Small intestine (tissue), 7 donors: ENCODE measurements around the gene PSMA2. TPM values are rescaled to one million over a fixed set of nuclear protein-coding genes. Genes with fewer than 3 reads are reported as not detected.

Experiments
- DNase-seq, 2 donors: peaks; one replicate each; pipeline versions ENCODE4 v3.0.0 to v3.0.0-alpha.2; 2013
- FAIRE-seq: peaks from 2 replicates; lab custom pipeline; 2012; peaks lifted over from hg19 to GRCh38; lab: Jason Lieb, UNC
- H3K27ac ChIP-seq, 3 donors: one replicate each; pipeline ENCODE4 v1.5.1; 2013; ENCODE audit warnings: low read length in 2 of 3, mild to moderate bottlenecking in 2 of 3, control low read depth in 1 of 3, inconsistent platforms in 1 of 3, low read depth in 1 of 3, moderate library complexity in 1 of 3
- H3K27me3 ChIP-seq, 3 donors: one replicate each; pipeline ENCODE4 v1.6.1; 2013; ENCODE audit warnings: low read length in 3 of 3, inconsistent platforms in 1 of 3; ENCODE audit not compliant: control insufficient read depth in 3 of 3, insufficient read depth in 3 of 3
- H3K36me3 ChIP-seq, 3 donors: one replicate each; pipeline ENCODE4 v1.6.1; 2013; ENCODE audit warnings: low read length in 3 of 3, inconsistent platforms in 1 of 3, low read depth in 1 of 3, mild to moderate bottlenecking in 1 of 3, moderate library complexity in 1 of 3; ENCODE audit not compliant: control insufficient read depth in 3 of 3, insufficient read depth in 2 of 3
- H3K4me1 ChIP-seq, 3 donors: one replicate each; pipeline ENCODE4 v1.6.1; 2013; ENCODE audit warnings: low read length in 2 of 3, inconsistent platforms in 1 of 3, low read depth in 1 of 3, mild to moderate bottlenecking in 1 of 3, moderate library complexity in 1 of 3; ENCODE audit not compliant: control insufficient read depth in 3 of 3, insufficient read depth in 2 of 3
- H3K4me3 ChIP-seq, 3 donors: one replicate each; pipeline ENCODE4 v1.5.1; 2013; ENCODE audit warnings: low read length in 3 of 3, control low read depth in 1 of 3, inconsistent platforms in 1 of 3, low read depth in 1 of 3, mild to moderate bottlenecking in 1 of 3, moderate library complexity in 1 of 3
- H3K9me3 ChIP-seq, 2 donors: one replicate each; pipeline ENCODE4 v1.6.1; 2013; ENCODE audit warnings: low read depth in 1 of 2, low read length in 1 of 2; ENCODE audit not compliant: control insufficient read depth in 2 of 2, insufficient read depth in 1 of 2
- WGBS, 3 donors: extraction: QIAGEN DNeasy Blood & Tissue Kit; methylation state at CpG; one replicate each; pipeline ENCODE4 v1.1.7; 2013; 5-methylcytosine and 5-hydroxymethylcytosine counted together
- polyA plus RNA-seq, 4 donors: library from polyadenylated mRNA; stranded (reverse) in 3 of 4; unstranded in 1 of 4; fragments of 200-250 nt in 3 of 4; fragments of 120-200 nt in 1 of 4; gene quantifications; one replicate each; pipeline versions ENCODE4 v1.2.1 to v1.2.3, GENCODE V29; 2013
- donor health status: healthy with polysubstance abuse.
- donor health status: control.
- donor health status: control.
- donor health status: Bipolar disorder and iron deficiency.
- donor health status: healthy.

The PSMA2 gene
- polyA plus RNA-seq, 4 donors = 130 to 181 (median 155) TPM

GRCh38 chr7:42952328-42952727, 20.4 kb upstream of the PSMA2 start:
- whole genome bisulfite sequencing, 3 donors = 40 to 68% (median 48%) methylated on average over 4 of the region's 4 CpGs
- H3K36me3 ChIP-seq = no peaks in the 10 kb centered on the region
- FAIRE-seq = no peak
- no peak for DNase-seq
- H3K27ac ChIP-seq = no peak overlapping the region
- H3K27me3 ChIP-seq = no peaks in the 10 kb centered on the region
- no peaks in the 10 kb centered on the region for H3K4me1 ChIP-seq
- no peaks in the 10 kb centered on the region for H3K9me3 ChIP-seq
- no peak overlapping the region for H3K4me3 ChIP-seq

- no peaks in the 10 kb centered on the region for H3K4me1 ChIP-seq
- no peak for FAIRE-seq
- no peaks in the 10 kb centered on the region for H3K36me3 ChIP-seq
- WGBS, 3 donors = 51 to 55% (median 52%) methylated on average over 3 of the region's 3 CpGs
- no peak overlapping the region for H3K4me3 ChIP-seq
- no peaks in the 10 kb centered on the region for H3K9me3 ChIP-seq
- no peaks in the 10 kb centered on the region for H3K27me3 ChIP-seq
- no peak overlapping the region for H3K27ac ChIP-seq
- no peak for DNase-seq
Observed at GRCh38 chr7:42950417-42950816, 18.4 kb upstream of the PSMA2 start.

- Histone ChIP-seq H3K4me3 (no peak overlapping the region), H3K36me3 (no peaks in the 10 kb centered on the region), H3K4me1 (no peaks in the 10 kb centered on the region), H3K27me3 (no peaks in the 10 kb centered on the region), H3K9me3 (no peaks in the 10 kb centered on the region), H3K27ac (no peak overlapping the region)
- WGBS, 3 donors = 63 to 74% (median 68%) methylated on average over 2 of the region's 2 CpGs
- FAIRE-seq (no peak), DNase-seq (no peak)
Observed at GRCh38 chr7:42947521-42947920, 15.5 kb upstream of the PSMA2 start.

GRCh38 chr7:42946627-42946950, 14.6 kb upstream of the PSMA2 start:
- WGBS, 3 donors = 100% methylated on average over 2 of the region's 2 CpGs
- FAIRE-seq = no peak
- no peaks in the 10 kb centered on the region for H3K36me3 ChIP-seq

GRCh38 chr7:42945821-42946626, 14.1 kb upstream of the PSMA2 start:
- no peak for FAIRE-seq
- H3K27me3 ChIP-seq = no peaks in the 10 kb centered on the region
- no peaks in the 10 kb centered on the region for H3K36me3 ChIP-seq
- no peak for DNase-seq
- no peaks in the 10 kb centered on the region for H3K4me1 ChIP-seq
- no peaks in the 10 kb centered on the region for H3K9me3 ChIP-seq
- no peak overlapping the region for H3K27ac ChIP-seq
- no peak overlapping the region for H3K4me3 ChIP-seq
- WGBS, 3 donors = 25 to 33% (median 25%) methylated on average over 4 of the region's 4 CpGs

More at GRCh38 chr7:42946627-42946950, 14.6 kb upstream of the PSMA2 start:
- Histone ChIP-seq H3K27ac (no peak overlapping the region), H3K4me3 (no peak overlapping the region), H3K9me3 (no peaks in the 10 kb centered on the region), H3K4me1 (no peaks in the 10 kb centered on the region), H3K27me3 (no peaks in the 10 kb centered on the region)
- no peak for DNase-seq

- H3K9me3 ChIP-seq = no peaks in the 10 kb centered on the region
- H3K4me1 ChIP-seq = no peaks in the 10 kb centered on the region
- H3K4me3 ChIP-seq = no peak overlapping the region
- no peaks in the 10 kb centered on the region for H3K27me3 ChIP-seq
- no peak for FAIRE-seq
- H3K27ac ChIP-seq = no peak overlapping the region
- 57 to 61% (median 57%) methylated on average over 13 of the region's 13 CpGs for WGBS, 3 donors
- peaks cover 3 to 9% (median 8%) of the 10 kb centered on the region in 3 donors for H3K36me3 ChIP-seq
- peak; percentile 69 to 79 for DNase-seq
Observed at GRCh38 chr7:42940985-42941847, 9.2 kb upstream of the PSMA2 start.

- FAIRE-seq = no peak
- WGBS, 3 donors = 75 to 85% (median 79%) methylated on average over 4 of the region's 4 CpGs
- H3K27ac ChIP-seq = no peak overlapping the region
Observed at GRCh38 chr7:42939457-42940240, 7.7 kb upstream of the PSMA2 start.

GRCh38 chr7:42935861-42936260, 3.9 kb upstream of the PSMA2 start:
- 92 to 94% (median 92%) methylated on average over 5 of the region's 5 CpGs for WGBS, 3 donors
- no peak overlapping the region for H3K4me3 ChIP-seq
- DNase-seq (no peak), FAIRE-seq (no peak)
- peaks cover 3 to 11% (median 8%) of the 10 kb centered on the region in 3 donors for H3K36me3 ChIP-seq
- H3K27me3 ChIP-seq = no peaks in the 10 kb centered on the region
- H3K9me3 ChIP-seq = no peaks in the 10 kb centered on the region
- peaks cover 0 to 7% (median 3%) of the 10 kb centered on the region in 3 donors for H3K4me1 ChIP-seq
- no peak overlapping the region for H3K27ac ChIP-seq

More at GRCh38 chr7:42939457-42940240, 7.7 kb upstream of the PSMA2 start:
- Histone ChIP-seq H3K4me1 (no peaks in the 10 kb centered on the region), H3K9me3 (no peaks in the 10 kb centered on the region), H3K36me3 (peaks cover 3 to 11% (median 8%) of the 10 kb centered on the region in 3 donors), H3K4me3 (no peak overlapping the region), H3K27me3 (no peaks in the 10 kb centered on the region)
- DNase-seq = no peak
